GM21529 (cell line): ENCODE measurements around the gene SHD.
A peak's percentile ranks its signal among the peaks of the same experiment; 100 is the strongest.
"Not testable (repeated sequence)": the region's sequence is repeated elsewhere in the genome, so short reads cannot be mapped to it uniquely, and the experiment has no call there.

ENCODE experiments used
- ATAC-seq: cut with Tn5 transposase; IDR thresholded peaks from one replicate; pipeline ENCODE4 v1.9.1; 2021; ENCODE audit not compliant: unreplicated experiment

The SHD gene

DNA sequence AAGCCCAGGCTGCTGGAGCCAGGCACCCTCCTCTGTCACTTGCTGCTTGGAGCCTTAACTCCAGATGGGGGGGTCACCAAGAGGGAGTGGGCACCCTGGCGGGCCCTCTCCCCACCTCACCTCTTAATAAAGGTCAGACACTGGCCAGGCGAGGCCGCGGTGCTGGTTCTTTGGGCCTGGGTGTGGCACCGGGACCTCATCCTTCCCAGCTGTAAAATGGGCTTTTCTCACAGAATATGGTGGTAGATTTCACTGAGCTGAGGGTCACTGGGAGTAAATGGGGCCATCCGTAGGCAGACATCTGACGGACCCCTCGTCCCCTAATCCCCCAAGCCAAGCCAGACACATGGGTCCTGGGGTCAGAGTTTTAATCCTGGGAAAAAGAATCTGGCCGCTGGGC, 44.6 kb downstream of the SHD start:
- ATAC-seq, result no peak

DNA sequence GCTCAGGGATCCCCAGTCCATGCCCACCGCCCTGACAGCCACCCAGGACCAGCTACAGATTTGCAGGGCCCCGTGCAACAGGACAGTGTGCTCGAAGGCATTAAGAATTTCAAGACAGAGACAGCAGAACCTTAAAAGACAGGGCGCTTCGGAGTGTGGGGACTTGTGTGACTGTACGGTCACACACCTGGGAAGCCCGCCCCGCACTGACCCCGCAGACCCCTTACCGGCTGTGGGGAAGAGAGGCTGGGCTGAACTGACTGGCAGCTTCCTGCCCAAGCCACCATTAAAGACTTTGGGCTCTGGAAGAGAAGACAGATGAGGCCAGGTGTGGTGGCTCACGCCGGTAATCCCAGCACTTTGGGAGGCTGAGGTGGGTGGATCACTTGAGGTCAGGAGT, 45.2 kb downstream of the SHD start:
- no peak for ATAC-seq

GRCh38 chr19:4326215-4326836, 47.3 kb downstream of the SHD start:
- ATAC-seq, result no peak

GRCh38 chr19:4326837-4327251, 47.8 kb downstream of the SHD start:
- no peak for ATAC-seq

DNA sequence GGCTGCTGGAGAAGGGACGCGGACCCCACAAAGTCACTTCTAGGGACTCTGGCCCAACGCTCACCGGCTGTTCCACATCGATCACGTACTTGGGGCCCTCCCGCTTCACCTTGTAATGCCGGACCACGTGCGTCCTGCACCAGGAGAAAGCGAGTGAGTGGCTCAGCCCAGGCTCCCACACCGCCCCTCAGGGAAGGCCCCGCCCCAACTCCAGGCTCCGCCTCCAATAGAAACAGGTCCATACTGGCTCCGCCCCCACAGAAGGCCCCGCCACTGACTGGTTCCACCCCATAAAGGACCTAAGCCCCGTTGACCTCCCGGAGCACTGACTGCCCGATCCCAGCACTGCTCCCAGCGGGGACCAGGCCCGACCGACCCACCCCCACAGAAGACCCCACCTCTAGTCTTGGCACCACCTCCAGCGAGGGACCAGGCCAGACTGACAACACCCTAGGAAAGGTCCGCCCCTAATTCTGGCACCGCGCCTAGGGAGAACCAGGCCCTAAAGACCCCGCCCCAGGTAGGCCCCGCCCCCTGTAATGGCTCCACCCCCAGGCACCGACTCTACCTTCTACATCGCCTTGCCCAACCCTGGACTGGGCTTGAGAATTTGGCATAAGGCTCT, 48.3 kb downstream of the SHD start:
- ATAC-seq, result no peak

- no peak for ATAC-seq
These were observed 48.8 kb downstream of the SHD start for GRCh38 chr19:4327877-4328242.

DNA sequence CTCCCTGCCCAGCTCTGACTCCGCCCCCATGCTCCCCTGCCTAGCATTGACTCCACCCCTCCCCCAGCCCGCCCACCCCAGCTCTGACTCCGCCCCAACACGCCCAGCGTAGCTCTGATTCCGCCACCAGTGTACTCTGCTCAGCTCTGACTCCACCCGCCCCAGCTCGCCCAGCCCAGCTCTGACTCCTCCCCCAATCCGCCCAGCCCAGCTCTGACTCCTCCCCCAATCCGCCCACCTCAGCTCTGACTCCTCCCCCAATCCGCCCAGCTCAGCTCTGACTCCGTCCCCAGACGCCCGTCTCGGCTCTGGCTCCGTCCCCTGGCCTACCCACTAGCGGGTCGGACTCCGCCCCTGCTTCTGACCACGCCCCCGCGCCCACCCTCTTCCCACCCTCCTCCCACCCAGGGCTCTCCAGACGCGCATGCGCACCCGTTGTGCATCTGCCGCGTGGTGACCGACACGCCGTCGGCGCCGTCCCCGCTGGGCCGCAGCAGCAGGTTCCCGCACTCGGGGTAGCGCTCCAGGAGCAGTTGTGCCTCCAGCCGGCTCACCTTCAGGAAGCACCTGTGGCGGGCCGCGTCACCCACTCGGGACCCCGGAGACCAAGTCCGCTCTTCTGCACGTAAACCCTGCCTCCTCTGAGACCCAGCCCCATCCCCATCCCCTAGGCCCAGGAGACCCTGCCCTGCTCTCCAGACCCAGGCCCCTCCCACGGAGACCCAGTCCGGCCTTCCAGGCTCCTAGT, 49.4 kb downstream of the SHD start:
- peak; percentile 63 for ATAC-seq

- ATAC-seq, result not testable (repeated sequence)
These were observed 50.1 kb downstream of the SHD start for GRCh38 chr19:4328991-4329681.

DNA sequence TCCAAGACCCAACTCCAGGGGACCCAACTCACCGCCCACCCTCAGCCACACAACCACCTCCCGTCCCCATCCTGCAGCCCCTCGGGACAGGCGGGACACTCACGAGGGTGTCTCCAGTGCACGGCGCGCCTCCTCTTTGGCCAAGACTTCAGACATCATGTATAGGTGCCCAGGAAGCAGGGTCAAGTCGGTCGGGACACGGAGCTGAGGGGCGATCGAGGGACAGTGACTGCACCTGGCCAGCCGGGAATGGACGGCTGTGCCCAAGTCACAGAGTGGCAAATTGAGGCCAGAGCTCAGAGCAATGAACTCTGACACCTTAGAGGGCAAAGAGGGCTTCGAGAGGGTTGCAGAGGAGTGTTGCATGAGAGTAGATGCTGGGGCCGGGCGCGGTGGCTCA, 50.8 kb downstream of the SHD start:
- no peak for ATAC-seq

GRCh38 chr19:4334929-4335570, 56.0 kb downstream of the SHD start:
- ATAC-seq, result no peak

GRCh38 chr19:4337906-4338440, 58.9 kb downstream of the SHD start:
- ATAC-seq, result no peak

GRCh38 chr19:4338441-4339355, 59.6 kb downstream of the SHD start, which contains the start of gene STAP2:
TSS of gene STAP2 (minus strand) at chr19:4338827. CDS start at chr19:4338753, 74 bp downstream.
- no peak for ATAC-seq
